GM12873 (cell line): ENCODE measurements around the gene BCAS1.

ENCODE experiments used
- TF ChIP-seq, protein P1 (sequence below): IDR thresholded peaks from 2 replicates; pipeline ENCODE4 v1.5.1; 2012; ENCODE audit warnings: low read depth, mild to moderate bottlenecking, moderate library complexity, low read length, control low read depth; ENCODE audit not compliant: insufficient read depth; ENCODE audit errors: missing control alignments

Gene BCAS1

DNA sequence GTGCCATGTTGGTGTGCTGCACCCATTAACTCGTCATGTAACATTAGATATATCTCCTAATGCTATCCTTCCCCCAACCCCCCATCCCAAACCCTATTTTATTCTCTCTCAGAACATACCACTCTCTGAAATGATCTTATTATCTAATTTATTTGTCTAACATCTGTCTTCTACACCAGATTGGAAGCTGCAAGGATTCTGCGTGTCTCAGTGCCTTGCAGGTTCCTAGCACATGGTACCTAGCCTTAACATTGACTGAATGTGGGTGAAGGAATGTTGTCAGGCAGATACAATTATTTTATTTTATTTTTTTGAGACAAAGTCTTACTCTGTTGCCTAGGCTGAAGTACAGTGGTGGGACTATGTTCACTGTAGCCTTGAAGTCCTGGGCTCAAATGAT, 124.9 kb downstream of the BCAS1 start:
- TF ChIP-seq, protein P1, sequence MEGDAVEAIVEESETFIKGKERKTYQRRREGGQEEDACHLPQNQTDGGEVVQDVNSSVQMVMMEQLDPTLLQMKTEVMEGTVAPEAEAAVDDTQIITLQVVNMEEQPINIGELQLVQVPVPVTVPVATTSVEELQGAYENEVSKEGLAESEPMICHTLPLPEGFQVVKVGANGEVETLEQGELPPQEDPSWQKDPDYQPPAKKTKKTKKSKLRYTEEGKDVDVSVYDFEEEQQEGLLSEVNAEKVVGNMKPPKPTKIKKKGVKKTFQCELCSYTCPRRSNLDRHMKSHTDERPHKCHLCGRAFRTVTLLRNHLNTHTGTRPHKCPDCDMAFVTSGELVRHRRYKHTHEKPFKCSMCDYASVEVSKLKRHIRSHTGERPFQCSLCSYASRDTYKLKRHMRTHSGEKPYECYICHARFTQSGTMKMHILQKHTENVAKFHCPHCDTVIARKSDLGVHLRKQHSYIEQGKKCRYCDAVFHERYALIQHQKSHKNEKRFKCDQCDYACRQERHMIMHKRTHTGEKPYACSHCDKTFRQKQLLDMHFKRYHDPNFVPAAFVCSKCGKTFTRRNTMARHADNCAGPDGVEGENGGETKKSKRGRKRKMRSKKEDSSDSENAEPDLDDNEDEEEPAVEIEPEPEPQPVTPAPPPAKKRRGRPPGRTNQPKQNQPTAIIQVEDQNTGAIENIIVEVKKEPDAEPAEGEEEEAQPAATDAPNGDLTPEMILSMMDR = no peak

DNA sequence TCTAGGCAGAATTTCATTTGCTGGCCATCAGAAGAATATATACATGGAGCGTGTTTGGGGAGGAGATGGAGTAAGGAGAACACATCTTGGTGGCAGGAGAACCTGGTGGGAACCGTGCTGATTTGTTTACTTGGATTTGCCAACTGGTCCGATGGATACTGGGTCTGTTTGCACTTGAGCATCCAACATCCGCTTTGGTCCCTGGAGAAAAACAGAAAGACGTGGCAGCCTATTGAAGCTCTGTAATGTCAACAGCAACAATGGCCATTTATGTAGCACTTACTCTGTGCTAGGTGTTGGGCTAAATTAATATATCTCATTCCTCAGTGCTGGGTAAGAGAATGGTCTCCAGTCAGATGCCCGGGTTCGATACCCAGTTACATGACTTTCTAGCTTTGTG, 125.6 kb downstream of the BCAS1 start:
- TF ChIP-seq, protein P1 = no peak

DNA sequence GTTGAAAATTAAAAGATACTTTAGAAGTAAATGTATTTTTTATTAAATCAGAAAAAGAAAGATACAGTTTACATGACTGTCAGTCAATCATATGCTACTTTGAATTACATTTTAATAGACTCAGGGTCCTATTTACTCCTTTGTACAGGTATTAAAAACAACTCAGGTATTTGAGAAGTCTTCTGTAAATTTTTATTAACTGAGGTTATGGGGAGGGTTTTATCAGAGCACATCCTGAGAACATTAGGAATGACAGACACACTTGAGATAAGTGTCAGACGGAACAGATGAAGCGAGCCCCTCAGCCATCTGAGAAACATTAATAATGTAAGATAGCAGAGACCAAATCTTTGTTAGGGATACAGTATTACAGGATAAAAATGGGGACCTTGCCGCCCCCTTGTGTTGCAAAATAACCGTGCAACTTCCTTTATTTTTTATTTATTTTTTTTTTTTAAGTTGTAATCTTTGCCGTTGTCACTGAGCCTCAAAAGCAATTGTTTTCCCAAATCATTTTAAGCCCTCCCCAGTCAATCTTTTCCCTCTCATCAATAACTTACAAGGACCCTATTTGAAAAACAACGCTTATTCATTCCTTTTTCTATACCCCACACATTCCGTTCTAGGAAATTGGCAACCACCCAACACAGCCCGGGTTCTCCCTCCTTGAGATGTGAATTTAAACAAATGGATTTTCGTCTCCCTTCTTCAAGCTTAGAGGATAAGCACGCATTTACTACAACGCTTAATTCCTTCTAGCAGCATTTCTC, 126.7 kb downstream of the BCAS1 start:
- TF ChIP-seq, protein P1 = peak; percentile 61

DNA sequence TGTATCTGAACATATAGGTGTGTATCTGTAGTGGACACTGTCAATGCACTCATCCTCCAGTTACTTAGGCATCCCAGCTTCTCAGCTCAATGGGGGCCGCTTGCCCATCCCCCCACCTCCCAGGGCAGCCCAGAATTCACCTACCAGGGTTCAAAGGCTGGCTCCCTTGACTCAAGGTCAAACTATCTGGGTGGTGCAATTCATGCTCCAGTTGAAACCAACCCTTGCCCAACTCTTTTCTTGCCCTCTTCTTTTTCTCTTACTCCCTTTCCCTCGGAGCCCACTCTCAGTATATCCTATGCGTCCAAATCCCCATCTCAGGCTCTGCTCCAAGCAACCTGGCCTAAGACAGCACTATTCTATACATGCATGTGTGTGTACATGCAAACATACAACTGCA, 127.4 kb downstream of the BCAS1 start:
- TF ChIP-seq, protein P1 = no peak

DNA sequence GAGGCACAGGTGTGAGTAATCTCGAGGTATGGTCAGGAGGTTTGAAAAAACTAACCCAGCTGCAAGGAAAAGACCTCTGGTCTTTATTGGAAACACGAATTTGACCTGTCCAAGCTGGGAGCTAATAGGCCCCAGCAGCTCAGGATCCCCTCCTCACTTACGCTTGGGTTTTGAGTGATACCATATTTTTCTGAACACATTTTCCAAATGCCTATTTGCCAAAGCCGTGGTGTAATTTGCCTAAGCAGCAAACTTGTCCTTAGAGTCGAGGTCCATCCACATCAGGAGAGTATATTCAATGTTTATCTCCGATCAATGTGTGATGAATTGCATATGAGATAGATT, 128.0 kb downstream of the BCAS1 start:
- TF ChIP-seq, protein P1 = no peak

DNA sequence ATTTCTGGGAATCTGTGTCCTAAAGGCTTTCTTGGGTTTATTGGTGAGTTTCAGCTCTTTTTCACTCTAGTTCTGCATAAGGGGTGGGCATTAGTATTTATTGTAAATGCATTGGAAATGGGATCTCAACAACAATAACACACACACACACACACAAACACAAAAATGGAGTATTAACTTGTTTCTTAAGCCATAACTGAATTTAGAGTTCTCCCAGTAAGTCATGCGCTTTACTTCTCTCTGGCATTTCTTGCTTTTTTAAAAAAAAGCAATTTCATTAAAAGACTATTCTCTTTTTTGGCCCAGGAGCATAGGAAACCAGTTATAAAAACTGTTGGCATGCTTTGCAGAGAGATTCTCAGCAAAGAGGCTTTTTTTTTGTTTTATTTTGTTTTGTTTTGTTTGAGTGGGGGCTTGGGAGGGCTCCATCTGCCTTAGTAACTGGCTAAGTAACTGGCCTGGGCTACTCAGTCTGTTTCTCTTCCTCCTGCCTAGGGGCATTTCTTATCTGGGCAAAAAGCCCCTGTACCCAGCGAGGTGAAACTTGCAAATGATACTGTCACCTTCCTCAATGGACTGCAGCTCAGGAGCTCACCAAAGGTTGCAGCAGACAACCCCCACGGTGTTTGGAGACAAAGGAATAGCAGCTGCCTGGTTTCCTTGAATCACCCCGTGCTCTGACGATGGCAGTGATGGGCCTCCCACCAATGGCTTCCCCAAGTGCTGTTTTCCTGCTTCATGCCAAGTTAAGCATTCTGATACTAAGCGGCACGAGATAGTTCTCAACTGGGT, 128.5 kb downstream of the BCAS1 start:
- TF ChIP-seq, protein P1 = no peak

DNA sequence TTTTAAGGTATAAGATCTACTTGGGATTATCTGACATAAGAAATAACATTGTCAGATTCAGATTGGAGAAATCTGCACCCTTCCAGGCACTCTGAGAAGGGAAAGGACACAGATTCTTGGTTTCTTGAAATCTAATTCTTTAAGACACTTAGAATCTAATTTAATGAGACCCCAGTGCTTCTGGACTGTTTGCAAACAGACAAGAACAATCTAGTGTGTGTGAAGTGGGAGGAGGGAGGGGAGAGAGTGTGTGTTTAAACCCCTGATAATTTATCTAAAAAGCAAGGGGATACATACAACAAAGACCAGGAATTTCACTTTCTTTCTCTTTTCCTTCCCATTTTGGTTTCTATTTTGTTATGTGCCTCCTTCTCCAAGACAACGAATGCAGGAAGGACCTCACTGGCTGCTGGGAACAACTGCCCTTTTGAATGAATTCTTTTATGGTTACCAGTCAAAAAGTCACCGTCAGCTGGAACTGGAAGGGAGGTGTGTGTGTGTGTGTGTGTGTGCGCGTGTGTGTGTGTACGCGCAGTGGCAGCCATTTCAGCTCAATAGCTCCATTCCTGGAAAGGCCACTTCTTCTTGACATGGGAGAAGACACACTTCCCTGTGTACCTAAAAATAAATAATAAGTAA, 129.4 kb downstream of the BCAS1 start:
- TF ChIP-seq, protein P1 = no peak
